DMS 273 (cell line): ENCODE data around the gene CCDC61.

Source experiments
- DNase-seq: peaks from one replicate; lab custom pipeline; 2025; ENCODE audit not compliant: unreplicated experiment; lab: John Stamatoyannopoulos, UW

Gene CCDC61, protein sequence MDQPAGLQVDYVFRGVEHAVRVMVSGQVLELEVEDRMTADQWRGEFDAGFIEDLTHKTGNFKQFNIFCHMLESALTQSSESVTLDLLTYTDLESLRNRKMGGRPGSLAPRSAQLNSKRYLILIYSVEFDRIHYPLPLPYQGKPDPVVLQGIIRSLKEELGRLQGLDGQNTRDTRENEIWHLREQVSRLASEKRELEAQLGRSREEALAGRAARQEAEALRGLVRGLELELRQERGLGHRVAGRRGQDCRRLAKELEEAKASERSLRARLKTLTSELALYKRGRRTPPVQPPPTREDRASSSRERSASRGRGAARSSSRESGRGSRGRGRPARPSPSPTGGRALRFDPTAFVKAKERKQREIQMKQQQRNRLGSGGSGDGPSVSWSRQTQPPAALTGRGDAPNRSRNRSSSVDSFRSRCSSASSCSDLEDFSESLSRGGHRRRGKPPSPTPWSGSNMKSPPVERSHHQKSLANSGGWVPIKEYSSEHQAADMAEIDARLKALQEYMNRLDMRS

GRCh38 chr19:45994998-45995714 lies at the start of gene CCDC61:
Gene CCDC61, plus strand, starts transcription at chr19:45995467. Its CDS starts 7,552 bp downstream, at chr19:46003019.
- peak; percentile 100 for DNase-seq

GRCh38 chr19:45947926-45948325 lies 47.3 kb upstream of the CCDC61 start:
- no peak for DNase-seq

DNA sequence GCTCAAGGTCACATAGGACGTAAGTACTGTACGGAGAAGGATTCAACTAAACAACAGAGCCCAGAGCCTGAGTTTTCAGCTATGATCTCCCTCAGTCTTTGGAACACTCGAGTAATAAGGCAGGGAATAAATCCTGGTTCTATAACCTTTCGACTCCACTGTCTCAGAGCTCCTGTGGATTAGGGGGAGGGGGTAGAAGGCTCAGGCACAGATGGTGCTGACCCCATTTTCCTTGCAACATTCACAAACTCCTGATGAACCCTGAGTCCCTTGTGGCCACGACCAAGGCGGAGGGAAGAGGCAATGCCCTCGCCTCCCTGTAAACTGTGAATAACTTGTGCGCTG lies 43.0 kb upstream of the CCDC61 start:
- DNase-seq, result no peak

DNA sequence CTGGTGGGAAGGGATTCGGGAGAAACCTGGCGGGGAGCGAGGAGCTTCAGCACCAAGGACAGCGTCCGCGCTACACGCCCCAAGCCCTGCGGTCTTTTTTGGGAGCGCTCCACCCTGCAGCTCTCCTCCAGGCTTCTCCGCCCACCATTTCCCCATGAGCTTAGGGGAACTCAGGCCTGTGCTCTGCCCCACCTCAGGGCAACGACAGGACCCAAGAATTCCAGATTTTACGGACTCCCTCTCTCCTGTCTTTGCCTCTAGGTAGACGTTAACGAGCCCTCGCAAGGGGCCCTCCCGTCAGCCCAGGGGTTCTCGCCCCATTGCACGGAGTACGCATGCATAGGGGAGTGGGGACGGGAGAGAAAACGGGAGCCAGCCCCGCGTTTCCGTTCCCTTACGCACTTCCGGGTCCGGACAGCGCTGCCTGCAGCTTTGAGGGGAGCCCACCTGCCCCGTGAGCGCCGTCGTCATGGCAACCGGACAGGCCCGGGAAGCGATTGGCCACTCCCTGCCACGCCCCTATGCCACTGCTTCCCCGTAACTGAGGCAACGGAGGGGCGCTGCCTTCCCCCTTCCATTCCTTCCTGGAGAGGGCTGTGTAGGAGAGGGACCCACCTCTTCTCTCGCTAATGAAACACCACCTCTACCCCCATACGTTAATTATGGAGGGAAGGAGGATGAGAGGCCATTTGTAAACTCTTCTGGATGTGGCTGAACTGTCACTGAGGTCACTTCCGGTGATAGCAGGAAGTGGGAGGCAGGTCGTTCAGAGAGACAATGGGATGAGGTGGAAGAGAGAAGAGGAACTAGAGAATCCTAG lies 42.4 kb upstream of the CCDC61 start:
- no peak for DNase-seq

GRCh38 chr19:45953676-45954075 lies 41.6 kb upstream of the CCDC61 start:
- DNase-seq, result no peak

DNA sequence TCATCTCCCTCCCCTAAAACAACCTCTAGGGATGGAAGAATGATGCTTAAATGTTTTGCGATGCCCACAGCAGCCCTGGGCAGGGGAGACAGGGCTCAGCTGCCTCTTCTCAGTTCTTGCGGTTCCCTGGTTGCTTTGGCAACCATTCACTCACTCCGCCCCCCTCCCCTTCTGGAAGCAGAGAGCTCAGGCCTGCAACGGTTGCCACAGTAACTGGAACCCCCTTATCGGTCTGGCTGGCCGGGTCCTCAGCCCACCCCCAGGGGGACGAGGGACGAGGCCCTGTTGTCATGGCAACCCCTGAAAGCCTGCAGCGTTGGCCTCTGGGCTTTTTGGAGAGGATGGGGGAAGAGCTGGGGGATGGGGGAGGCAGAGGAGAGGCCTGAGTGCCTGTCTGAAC lies 41.1 kb upstream of the CCDC61 start:
- DNase-seq, result peak; percentile 59

GRCh38 chr19:45955905-45956608 lies 39.2 kb upstream of the CCDC61 start:
- peak; percentile 21 for DNase-seq

DNA sequence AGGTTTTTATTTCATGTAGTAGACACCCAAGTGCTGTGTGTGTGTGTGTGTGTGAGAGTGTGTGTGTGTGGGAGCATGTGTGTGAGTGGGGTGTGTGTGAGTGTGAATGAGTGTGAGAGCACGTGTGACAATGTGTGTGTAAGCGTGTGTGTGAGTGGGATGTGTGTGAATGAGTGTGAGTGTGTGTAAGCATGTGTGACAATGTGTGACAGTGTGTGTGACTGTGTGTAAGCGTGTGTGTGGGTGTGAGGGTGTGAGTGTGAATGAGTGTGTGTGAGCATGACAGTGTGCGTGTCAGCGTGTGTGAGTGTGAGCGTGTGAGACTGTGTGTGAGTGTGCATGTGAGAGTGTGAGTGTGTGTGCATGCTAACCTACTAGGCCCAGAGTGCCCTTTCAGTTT lies 36.9 kb upstream of the CCDC61 start:
- no peak for DNase-seq

GRCh38 chr19:45958769-45959516 lies 36.3 kb upstream of the CCDC61 start:
- DNase-seq, result no peak

DNA sequence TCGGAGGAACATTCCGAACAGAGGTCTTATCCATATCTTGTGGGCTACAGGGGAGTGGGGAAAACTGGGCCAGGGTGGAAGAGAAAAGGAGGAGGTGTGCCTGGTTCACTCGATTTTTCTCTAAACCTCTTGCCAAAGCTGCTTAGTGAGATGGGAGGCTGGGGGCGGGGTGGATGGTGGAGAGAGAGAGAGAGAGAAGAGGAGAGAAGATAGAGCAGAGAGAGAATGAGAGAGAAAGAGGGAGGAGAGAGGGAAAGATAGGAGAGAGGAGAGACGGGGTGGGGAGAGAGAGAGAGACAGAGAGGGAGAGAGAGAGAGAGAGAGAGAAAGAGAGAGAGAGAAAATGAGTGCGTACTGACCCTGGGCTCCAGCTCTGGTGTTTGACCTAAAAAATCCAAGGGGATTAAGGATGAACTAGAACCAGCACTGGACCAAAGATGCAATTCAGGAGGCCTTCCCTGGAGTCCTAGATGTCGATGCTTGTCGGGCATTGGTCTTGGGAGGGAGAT lies 35.7 kb upstream of the CCDC61 start:
- DNase-seq, result no peak

DNA sequence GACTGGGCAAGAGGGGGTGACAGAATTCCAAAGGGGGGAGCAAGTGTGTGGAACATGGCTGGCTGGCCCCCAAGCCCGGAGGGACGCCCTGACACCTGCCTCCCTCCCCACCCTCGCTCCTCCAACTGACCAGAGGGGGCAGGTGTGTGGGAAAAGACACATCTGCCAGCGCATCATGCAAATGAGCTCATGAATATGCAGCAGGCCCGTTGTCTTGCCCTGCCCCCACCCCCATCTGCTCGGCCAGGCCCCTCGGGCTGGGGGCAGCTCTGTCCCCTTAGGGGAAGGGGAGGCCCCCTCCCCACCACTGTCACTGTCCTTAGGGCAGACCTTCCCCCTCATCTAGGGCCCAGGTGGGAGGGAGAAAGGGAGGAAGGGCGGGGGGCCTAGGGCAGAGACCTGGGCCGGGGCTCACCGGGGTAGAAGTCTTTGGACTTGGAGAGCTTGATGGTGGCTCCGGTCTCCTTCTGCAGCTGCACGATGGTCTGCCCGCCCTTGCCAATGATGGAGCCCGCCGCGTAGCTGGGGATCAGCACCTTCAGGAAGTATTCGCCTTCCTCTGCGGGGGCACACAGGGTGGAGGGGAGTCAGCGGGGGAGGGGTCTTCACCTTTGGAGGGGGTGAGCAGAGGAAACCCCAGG lies 34.6 kb upstream of the CCDC61 start:
- peak; percentile 63 for DNase-seq

DNA sequence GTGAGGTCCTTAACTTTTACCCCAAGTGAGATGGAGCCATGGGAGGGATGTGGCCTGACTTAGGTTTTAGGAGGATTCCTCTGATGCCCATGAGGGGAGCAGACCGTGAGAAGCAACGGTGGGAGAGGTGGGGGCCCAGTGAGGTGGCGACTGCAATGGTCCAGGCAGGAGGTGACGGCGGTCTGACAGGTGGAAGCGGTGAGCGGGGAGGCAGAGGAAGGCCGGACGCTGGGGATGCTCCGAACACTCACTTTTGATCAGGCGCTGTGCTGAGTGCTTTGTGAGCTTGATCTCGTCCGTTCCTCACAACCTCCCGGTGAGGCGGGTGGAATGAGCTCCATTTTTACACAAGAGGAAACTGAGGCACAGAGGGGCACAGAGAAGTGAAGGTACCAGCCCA lies 33.2 kb upstream of the CCDC61 start:
- no peak for DNase-seq

DNA sequence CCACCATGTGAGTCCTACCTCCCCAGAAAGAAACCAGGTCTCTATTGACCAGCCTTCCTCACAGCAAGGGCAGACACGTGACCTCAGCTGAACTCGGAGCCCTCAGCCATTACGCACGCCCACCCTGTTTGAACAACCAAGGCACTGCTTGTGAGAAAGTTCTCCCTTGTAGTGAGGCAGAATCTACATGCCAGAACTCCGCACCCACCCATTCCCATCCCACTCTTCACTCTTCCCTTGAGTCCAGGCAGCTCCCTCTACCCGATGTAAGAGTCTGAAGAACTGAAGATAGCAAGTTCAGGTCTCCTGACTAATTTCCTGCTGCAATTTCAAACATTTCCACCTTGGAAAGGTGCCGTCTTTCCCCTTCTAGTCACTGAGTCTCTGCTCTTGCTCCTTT lies 28.0 kb upstream of the CCDC61 start:
- no peak for DNase-seq

DNA sequence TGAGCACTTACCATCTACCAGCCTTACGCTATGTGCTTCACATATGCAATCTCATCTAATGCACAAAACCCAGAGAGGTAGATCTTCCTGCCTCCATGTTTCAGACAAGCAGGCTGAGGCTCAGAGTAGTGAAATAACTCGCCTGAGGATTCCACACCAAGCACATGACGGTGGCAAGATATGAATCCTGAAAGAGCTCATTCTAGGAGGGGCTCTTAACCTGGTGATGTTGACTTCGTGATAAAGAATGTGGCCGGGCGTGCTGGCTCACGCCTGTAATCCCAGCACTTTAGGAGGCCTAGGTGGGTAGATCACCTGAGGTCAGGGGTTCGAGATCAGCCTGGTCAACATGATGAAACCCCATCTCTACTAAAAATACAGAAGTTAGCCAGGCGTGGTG lies 26.6 kb upstream of the CCDC61 start:
- no peak for DNase-seq

DNA sequence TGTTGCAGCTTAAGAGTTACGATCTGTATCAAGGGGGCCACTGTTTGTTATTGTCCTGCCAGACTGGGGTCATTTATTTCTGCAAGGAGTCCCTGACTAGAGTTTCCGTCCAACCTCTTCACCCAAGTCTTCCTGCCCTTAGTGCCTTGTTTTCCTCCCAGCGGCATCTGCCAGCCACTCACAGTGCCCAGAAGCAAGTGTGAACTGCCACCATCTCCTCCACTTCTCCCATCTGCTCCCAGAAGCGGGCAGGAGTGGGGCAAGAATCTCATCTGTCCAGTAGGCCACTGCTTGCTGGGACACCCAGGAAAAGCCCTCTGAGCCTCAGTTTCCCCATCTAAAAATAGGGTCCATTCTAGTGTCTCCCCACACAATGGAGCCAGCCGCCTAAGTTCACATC lies 25.6 kb upstream of the CCDC61 start:
- DNase-seq, result no peak

DNA sequence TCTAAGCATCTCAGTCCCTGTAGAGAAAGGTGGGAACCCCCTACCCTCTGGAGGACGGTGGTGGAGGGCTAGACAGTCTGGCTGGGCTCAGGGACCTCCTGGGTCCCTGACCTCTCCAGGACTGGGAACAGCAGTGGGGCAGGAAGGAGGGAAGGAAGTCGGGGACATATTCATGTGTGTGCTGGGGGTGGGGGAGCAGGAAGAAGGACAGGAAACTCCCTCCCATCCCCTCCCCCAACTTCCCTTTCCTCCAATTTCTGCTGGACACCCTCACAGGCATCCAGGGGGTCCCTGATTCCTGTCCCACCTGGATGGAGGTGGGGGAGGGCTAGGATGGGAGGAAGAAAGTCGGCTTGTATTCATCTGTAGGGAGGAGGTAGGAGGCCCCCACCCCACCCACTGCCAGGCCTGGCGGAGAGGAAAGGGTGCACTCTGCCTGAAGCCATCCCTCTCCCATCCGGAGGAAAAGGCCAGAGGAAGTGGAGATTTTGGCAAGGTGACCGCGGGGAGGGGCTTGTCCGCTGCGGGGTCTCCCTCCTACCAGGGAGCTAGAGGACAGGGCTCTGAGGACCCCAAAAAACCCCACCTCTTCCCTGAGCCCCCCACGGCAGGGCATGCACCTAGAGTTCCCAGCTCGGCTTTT lies 23.9 kb upstream of the CCDC61 start:
- peak; percentile 35 for DNase-seq

DNA sequence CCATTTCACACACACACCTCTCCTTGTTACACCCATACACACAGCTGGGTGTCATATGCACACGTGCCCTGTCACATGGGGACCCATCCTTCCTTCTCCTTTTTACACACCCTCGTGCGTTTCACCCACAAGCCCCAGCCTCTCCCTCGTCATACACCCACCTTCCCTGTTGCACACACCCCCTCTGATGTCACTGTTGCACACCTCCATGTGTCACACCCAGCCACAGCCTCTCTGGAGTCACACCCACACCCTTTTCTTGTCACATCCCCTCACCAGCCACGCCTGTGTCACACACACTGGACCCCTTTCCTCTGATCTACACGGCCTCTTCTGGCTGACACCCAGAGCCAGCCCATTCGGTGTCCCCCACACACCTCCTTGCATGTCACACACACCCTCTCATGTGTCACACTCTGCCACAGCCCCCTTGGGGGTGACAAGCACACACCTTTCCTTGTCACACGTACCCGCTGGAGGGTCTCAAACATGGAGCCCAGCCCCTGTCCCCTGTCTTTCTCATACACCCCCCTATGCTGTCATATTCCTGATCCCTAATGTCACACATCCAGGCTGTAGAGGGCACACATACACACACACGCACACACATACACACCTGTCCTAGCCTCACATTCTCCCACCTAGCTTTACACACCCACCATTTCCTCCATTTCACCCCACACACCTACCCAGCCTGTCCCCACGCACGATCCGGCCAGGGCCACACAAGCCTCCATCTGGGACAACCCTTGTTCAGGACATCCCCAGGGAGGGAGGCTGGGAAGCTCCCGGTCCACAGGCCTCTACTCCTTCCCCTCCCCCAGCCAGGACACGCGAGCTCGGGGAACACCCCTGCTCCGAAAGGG lies 23.0 kb upstream of the CCDC61 start:
- peak; percentile 26 for DNase-seq

- DNase-seq, result peak; percentile 31
Measured at GRCh38 chr19:45972947-45973540, 22.2 kb upstream of the CCDC61 start.
